GM12892 (cell line): ENCODE measurements around the gene MBNL1.

Experiments used
- POLR2AphosphoS5 ChIP-seq: IDR thresholded peaks from 2 replicates; pipeline ENCODE4 v1.6.1; 2011; ENCODE audit warnings: low read depth, low read length, control low read depth
- TAF1 ChIP-seq: IDR thresholded peaks from 2 replicates; pipeline ENCODE4 v1.6.1; 2011; ENCODE audit warnings: low read depth, mild to moderate bottlenecking, control low read depth, low read length, borderline replicate concordance

DNA sequence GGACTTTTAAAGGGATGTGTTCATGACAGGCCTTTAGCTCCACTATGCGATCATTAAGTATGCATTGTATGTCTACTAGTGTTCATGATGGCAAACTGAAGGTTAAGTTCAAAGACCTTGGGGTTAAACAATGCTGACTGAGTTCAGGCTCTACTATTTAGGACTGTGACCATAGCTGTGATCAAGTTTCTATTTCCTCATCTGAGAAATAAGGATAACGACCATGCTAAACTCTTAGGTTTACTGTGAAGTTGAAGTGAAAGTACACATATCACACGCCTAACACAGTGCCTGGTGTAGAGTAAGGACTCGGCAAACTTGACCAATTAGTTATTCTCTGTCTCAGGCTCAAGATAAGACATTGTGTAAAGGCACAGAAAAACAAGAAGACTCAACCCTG is 243.2 kb downstream of the MBNL1 start:
- TF ChIP-seq TAF1 (no peak), POLR2AphosphoS5 (peak; percentile 31; the same call in 1 of the 2 replicates)
